ENCODE measurements around the gene TNS1.

Gene TNS1

DNA sequence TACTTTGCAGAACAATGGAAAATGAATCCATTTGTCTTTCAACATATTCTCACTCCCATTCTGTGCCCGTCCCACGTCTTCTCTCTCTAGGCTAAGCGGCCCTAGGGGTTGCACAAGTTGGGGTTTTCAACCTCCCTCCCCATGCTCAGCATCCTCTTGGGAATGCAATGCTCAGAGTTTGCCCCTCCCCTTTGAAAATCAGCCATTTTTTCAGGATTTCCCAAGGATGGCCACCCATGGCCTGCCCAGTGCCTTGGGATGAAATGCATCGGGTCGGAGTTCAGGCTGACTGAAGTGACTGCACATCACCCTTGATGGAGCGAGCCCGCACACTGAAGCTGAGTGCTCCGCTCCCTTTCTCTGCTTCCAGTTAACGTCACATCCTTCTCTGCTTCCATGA is 87.9 kb downstream of the TNS1 start:
- no peaks in the 10 kb centered on the region for H3K79me2 ChIP-seq (ENCODE audit: insufficient read depth, low read depth)
- H3K9ac ChIP-seq, result no peak overlapping the region
- H3K4me3 ChIP-seq (IDR thresholded peaks at IDR 0.05; ENCODE audit: insufficient read depth, low read depth, low read length), result no peak overlapping the region
- H3K4me2 ChIP-seq, result no peak overlapping the region
- H3K27me3 ChIP-seq (ENCODE audit: insufficient read depth, low read depth), result no peaks in the 10 kb centered on the region
- TF ChIP-seq, protein P1, sequence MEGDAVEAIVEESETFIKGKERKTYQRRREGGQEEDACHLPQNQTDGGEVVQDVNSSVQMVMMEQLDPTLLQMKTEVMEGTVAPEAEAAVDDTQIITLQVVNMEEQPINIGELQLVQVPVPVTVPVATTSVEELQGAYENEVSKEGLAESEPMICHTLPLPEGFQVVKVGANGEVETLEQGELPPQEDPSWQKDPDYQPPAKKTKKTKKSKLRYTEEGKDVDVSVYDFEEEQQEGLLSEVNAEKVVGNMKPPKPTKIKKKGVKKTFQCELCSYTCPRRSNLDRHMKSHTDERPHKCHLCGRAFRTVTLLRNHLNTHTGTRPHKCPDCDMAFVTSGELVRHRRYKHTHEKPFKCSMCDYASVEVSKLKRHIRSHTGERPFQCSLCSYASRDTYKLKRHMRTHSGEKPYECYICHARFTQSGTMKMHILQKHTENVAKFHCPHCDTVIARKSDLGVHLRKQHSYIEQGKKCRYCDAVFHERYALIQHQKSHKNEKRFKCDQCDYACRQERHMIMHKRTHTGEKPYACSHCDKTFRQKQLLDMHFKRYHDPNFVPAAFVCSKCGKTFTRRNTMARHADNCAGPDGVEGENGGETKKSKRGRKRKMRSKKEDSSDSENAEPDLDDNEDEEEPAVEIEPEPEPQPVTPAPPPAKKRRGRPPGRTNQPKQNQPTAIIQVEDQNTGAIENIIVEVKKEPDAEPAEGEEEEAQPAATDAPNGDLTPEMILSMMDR (conservative IDR thresholded peaks at IDR 0.05; ENCODE audit: low read depth, low read length), result no peak
- no peak overlapping the region for H2AFZ ChIP-seq (ENCODE audit: low read depth)
- H3K36me3 ChIP-seq (ENCODE audit: insufficient read depth), result no peaks in the 10 kb centered on the region
- H3K27ac ChIP-seq, result no peak overlapping the region
- no peaks in the 10 kb centered on the region for H3K4me1 ChIP-seq (ENCODE audit: low read depth, poor library complexity, severe bottlenecking)
- no peaks in the 10 kb centered on the region for H4K20me1 ChIP-seq (ENCODE audit: insufficient read depth)

DNA sequence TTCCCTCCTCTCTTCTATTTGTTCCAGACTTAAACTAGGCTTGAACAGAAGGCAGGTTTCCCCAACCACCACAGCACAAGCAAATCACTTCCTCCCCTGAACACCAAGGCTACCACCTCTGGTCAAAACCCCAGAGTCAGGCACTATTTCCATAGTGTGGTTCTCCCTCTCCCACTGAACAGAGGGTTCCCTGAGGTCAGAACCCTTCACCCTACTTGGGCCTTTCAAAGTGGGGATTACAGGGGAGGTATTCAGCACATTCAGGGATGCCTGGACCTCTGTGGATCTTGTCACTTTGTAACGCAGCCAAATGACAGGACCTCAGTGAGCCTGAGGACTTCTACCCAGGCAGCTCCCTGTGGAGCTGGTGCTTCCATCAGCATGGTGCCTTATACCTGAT is 88.7 kb downstream of the TNS1 start:
- H3K27me3 ChIP-seq (ENCODE audit: insufficient read depth, low read depth), result no peaks in the 10 kb centered on the region
- no peaks in the 10 kb centered on the region for H3K79me2 ChIP-seq (ENCODE audit: insufficient read depth, low read depth)
- H3K4me2 ChIP-seq, result no peak overlapping the region
- no peak overlapping the region for H3K27ac ChIP-seq
- no peaks in the 10 kb centered on the region for H3K36me3 ChIP-seq (ENCODE audit: insufficient read depth)
- no peaks in the 10 kb centered on the region for H4K20me1 ChIP-seq (ENCODE audit: insufficient read depth)
- H3K4me1 ChIP-seq (ENCODE audit: low read depth, poor library complexity, severe bottlenecking), result no peaks in the 10 kb centered on the region
- H3K4me3 ChIP-seq (IDR thresholded peaks at IDR 0.05; ENCODE audit: insufficient read depth, low read depth, low read length), result no peak overlapping the region
- TF ChIP-seq, protein P1 (conservative IDR thresholded peaks at IDR 0.05; ENCODE audit: low read depth, low read length), result no peak
- no peak overlapping the region for H3K9ac ChIP-seq
- no peak overlapping the region for H2AFZ ChIP-seq (ENCODE audit: low read depth)

DNA sequence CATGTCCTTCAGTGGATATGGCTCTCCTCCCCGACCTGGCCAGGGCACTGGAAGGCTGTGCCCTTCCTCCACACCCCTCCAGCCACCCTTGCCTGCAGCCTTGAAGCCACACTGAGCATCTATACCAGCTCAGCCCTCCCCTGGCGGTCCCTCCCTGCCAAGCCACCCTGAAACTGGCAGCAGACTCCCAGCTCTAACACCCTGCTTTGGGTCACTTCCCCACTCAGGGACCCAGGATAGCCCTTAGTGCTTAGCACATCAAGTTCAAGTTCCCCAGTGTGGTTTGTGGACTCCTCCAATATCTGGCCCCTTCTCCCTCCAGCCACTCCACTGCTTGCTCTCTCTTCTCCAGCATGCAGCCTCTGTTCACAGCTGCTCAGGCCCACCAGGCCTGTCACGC is 89.4 kb downstream of the TNS1 start:
- no peaks in the 10 kb centered on the region for H3K27me3 ChIP-seq (ENCODE audit: insufficient read depth, low read depth)
- no peaks in the 10 kb centered on the region for H3K79me2 ChIP-seq (ENCODE audit: insufficient read depth, low read depth)
- TF ChIP-seq, protein P1 (conservative IDR thresholded peaks at IDR 0.05; ENCODE audit: low read depth, low read length), result no peak
- H3K36me3 ChIP-seq (ENCODE audit: insufficient read depth), result no peaks in the 10 kb centered on the region
- no peak overlapping the region for H3K9ac ChIP-seq
- no peaks in the 10 kb centered on the region for H3K4me1 ChIP-seq (ENCODE audit: low read depth, poor library complexity, severe bottlenecking)
- no peak overlapping the region for H3K4me2 ChIP-seq
- H3K27ac ChIP-seq, result no peak overlapping the region
- H3K4me3 ChIP-seq (IDR thresholded peaks at IDR 0.05; ENCODE audit: insufficient read depth, low read depth, low read length), result no peak overlapping the region
- H4K20me1 ChIP-seq (ENCODE audit: insufficient read depth), result no peaks in the 10 kb centered on the region
- H2AFZ ChIP-seq (ENCODE audit: low read depth), result no peak overlapping the region

DNA sequence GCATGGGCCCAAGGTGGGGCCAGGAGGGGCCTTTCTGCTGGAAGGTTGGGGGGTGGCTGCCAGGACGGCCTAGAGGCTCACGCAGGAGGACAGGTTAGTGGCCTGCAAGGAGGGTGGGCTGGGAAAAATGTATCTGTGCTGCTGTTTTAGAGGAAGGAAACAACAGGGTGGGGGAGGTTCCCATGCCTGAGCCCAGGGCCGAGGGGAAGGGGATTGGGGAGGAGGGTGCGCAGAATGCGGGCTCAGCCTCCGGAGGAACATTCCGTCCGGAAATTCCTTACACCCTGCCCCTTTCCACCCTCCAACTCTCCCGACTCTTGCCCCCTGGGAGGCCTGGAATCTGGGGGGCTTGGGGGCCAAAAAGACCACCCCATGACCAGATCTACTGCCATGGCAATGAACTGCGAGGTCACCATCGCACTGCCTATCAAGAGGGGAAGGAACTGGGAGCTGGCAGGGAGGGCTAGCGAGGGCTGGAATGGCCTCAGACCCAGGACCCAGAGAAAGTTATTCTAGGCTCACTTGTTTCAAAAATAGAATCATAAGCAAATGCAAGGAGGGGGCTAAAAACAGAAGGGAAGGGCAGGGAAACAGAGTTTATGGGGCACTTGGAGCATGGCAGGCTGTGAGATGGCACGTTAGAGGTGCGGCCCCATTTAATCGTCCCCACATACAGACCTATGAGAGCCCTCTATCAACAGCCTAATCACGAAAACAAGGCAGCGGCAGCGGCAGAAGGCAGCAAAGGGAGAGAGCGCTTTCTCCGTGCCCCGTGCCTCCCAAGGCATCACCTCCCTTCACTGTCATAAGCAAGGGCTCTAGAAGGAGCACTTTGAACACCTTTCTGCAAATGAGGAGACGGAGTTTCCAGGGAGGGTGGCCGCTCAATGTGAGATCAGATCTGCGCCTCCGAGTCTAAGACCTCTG is 90.4 kb downstream of the TNS1 start:
- Histone ChIP-seq H3K27me3 (ENCODE audit: insufficient read depth, low read depth) (no peaks in the 10 kb centered on the region), H3K4me1 (ENCODE audit: low read depth, poor library complexity, severe bottlenecking) (no peaks in the 10 kb centered on the region), H3K4me3 (IDR thresholded peaks at IDR 0.05; ENCODE audit: insufficient read depth, low read depth, low read length) (no peak overlapping the region), H3K27ac (no peak overlapping the region), H3K36me3 (ENCODE audit: insufficient read depth) (no peaks in the 10 kb centered on the region), H3K9ac (no peak overlapping the region), H4K20me1 (ENCODE audit: insufficient read depth) (no peaks in the 10 kb centered on the region), H3K4me2 (no peak overlapping the region), H2AFZ (ENCODE audit: low read depth) (no peak overlapping the region), H3K79me2 (ENCODE audit: insufficient read depth, low read depth) (no peaks in the 10 kb centered on the region)
- TF ChIP-seq, protein P1 (conservative IDR thresholded peaks at IDR 0.05; ENCODE audit: low read depth, low read length), result no peak

Data from KMS-11 (cell line).